DND-41 (cell line): ENCODE results near the gene OCSTAMP.

Experiments used
- CTCF ChIP-seq: IDR thresholded peaks from 2 replicates; pipeline ENCODE4 v1.5.1; 2012; ENCODE audit warnings: borderline replicate concordance, low read length, moderate library complexity, mild to moderate bottlenecking; ENCODE audit not compliant: poor library complexity, severe bottlenecking; ENCODE audit errors: extremely low read depth
- EZH2 ChIP-seq: IDR thresholded peaks from 3 replicates; pipeline ENCODE4 v1.6.1; 2012; ENCODE audit warnings: borderline replicate concordance, low read depth, mild to moderate bottlenecking, moderate library complexity, low read length, inconsistent platforms; ENCODE audit not compliant: severe bottlenecking

- TF ChIP-seq CTCF (peak; percentile 91), EZH2 (no peak)
Measured at GRCh38 chr20:46562373-46563169, 12.1 kb upstream of the OCSTAMP start.
